ENCODE data around the gene MBD3L3.

DNA sequence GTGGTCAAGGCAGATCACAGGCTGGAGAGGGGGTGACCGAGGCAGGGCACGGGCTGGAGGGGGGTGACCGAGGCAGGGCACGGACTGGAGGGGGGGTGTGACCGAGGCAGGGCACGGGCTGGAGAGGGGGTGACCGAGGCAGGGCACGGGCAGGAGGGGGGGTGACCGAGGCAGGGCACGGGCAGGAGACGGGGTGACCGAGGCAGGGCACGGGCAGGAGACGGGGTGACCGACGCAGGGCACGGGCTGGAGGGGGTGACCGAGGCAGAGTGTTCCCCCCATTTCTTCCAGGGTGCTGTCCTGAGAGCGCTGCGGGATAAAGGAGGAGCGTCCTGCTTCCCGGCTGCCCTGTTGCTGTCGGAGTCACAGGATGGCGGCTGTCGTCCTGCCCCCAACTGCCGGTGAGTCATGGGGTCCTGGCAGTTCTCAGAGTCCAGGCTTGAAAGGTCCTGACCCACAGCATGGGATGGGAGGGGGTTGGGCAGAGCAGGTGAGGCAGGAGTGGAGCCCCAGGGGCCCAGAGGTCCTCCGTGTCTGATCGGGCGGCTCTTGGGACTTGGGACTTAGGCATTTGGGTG, 16.3 kb upstream of the MBD3L3 start:
- TF ChIP-seq, protein P1, sequence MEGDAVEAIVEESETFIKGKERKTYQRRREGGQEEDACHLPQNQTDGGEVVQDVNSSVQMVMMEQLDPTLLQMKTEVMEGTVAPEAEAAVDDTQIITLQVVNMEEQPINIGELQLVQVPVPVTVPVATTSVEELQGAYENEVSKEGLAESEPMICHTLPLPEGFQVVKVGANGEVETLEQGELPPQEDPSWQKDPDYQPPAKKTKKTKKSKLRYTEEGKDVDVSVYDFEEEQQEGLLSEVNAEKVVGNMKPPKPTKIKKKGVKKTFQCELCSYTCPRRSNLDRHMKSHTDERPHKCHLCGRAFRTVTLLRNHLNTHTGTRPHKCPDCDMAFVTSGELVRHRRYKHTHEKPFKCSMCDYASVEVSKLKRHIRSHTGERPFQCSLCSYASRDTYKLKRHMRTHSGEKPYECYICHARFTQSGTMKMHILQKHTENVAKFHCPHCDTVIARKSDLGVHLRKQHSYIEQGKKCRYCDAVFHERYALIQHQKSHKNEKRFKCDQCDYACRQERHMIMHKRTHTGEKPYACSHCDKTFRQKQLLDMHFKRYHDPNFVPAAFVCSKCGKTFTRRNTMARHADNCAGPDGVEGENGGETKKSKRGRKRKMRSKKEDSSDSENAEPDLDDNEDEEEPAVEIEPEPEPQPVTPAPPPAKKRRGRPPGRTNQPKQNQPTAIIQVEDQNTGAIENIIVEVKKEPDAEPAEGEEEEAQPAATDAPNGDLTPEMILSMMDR (IDR thresholded peaks at IDR 0.05), result no peak
- TF ChIP-seq POLR2A (IDR thresholded peaks at IDR 0.05), result no peak

Data from vagina (tissue), 2 donors.